Liver (tissue), 9 donors: Measurements from ENCODE around the gene SLC25A39. TPM values are rescaled to one million over a fixed set of nuclear protein-coding genes. Genes with fewer than 3 reads are reported as not detected.

ENCODE experiments used
- DNase-seq: peaks from one replicate; pipeline ENCODE4 v3.0.0-alpha.2; 2017; ENCODE audit warnings: low spot score
- H3K27ac ChIP-seq, 2 donors: one replicate each; pipeline ENCODE4 v1.7.0; 2013; ENCODE audit warnings: inconsistent platforms in 2 of 2, low read length in 2 of 2, control low read depth in 1 of 2, low read depth in 1 of 2, mild to moderate bottlenecking in 1 of 2
- H3K27me3 ChIP-seq, 4 donors: one replicate each; pipeline versions ENCODE4 v1.6.1 to v1.7.0; 2013; ENCODE audit warnings: low read length in 3 of 4, inconsistent platforms in 1 of 4, mild to moderate bottlenecking in 1 of 4, moderate library complexity in 1 of 4; ENCODE audit not compliant: control insufficient read depth in 4 of 4, insufficient read depth in 4 of 4
- H3K36me3 ChIP-seq, 4 donors: one replicate each; pipeline versions ENCODE4 v1.6.1 to v1.7.0; 2013; ENCODE audit warnings: low read length in 3 of 4, mild to moderate bottlenecking in 3 of 4, low read depth in 1 of 4, moderate library complexity in 1 of 4; ENCODE audit not compliant: control insufficient read depth in 4 of 4, insufficient read depth in 3 of 4
- H3K4me1 ChIP-seq, 4 donors: one replicate each; pipeline versions ENCODE4 v1.6.1 to v1.7.0; 2013; ENCODE audit warnings: low read length in 3 of 4, mild to moderate bottlenecking in 3 of 4, moderate library complexity in 1 of 4; ENCODE audit not compliant: control insufficient read depth in 4 of 4, insufficient read depth in 4 of 4
- H3K4me3 ChIP-seq, 3 donors: one replicate each; pipeline versions ENCODE4 v1.6.1 to v1.7.0; 2013; ENCODE audit warnings: low read length in 3 of 3, control low read depth in 1 of 3, low read depth in 1 of 3, mild to moderate bottlenecking in 1 of 3
- H3K9ac ChIP-seq, 2 donors: one replicate each; pipeline ENCODE4 v1.7.0; 2013; ENCODE audit warnings: low read length in 2 of 2, mild to moderate bottlenecking in 2 of 2, moderate library complexity in 2 of 2, control low read depth in 1 of 2, low read depth in 1 of 2
- H3K9me3 ChIP-seq, 4 donors: one replicate each; pipeline versions ENCODE4 v1.6.1 to v1.7.0; 2013; ENCODE audit warnings: low read length in 3 of 4; ENCODE audit not compliant: control insufficient read depth in 4 of 4
- EGR1 ChIP-seq, 2 donors: IDR thresholded peaks; 2 replicates each; pipeline ENCODE4 v1.6.1; 2016 to 2018; ENCODE audit warnings: antibody characterized with exemption in 2 of 2, low read depth in 2 of 2
- FOXA1 ChIP-seq: IDR thresholded peaks from 2 replicates; pipeline ENCODE4 v1.6.1; 2016; ENCODE audit warnings: antibody characterized with exemption
- FOXA2 ChIP-seq: IDR thresholded peaks from 2 replicates; pipeline ENCODE4 v1.6.1; 2016; ENCODE audit warnings: antibody characterized with exemption
- GABPA ChIP-seq, 2 donors: IDR thresholded peaks in 1 of 2; conservative IDR thresholded peaks in 1 of 2; 2 replicates each; pipeline ENCODE4 v1.6.1; 2016; ENCODE audit warnings: antibody characterized with exemption in 2 of 2, mild to moderate bottlenecking in 1 of 2, moderate library complexity in 1 of 2
- HNF4A ChIP-seq, 2 donors: conservative IDR thresholded peaks; 2 replicates each; pipeline ENCODE4 v1.6.1; 2016; ENCODE audit warnings: antibody characterized with exemption in 2 of 2, mild to moderate bottlenecking in 2 of 2
- HNF4G ChIP-seq: IDR thresholded peaks from 2 replicates; pipeline ENCODE4 v1.6.1; 2016; ENCODE audit warnings: antibody characterized with exemption
- JUND ChIP-seq, 2 donors: IDR thresholded peaks; 2 replicates each; pipeline ENCODE4 v1.6.1; 2016; ENCODE audit warnings: antibody characterized with exemption in 2 of 2
- NR2F2 ChIP-seq: IDR thresholded peaks from 2 replicates; pipeline ENCODE4 v1.6.1; 2016; ENCODE audit warnings: antibody characterized with exemption
- RXRA ChIP-seq, 2 donors: IDR thresholded peaks; 2 replicates each; pipeline ENCODE4 v1.6.1; 2017 to 2018; ENCODE audit warnings: antibody characterized with exemption in 2 of 2, mild to moderate bottlenecking in 1 of 2
- SP1 ChIP-seq: IDR thresholded peaks from 2 replicates; pipeline ENCODE4 v1.6.1; 2018; ENCODE audit warnings: antibody characterized with exemption, mild to moderate bottlenecking
- YY1 ChIP-seq: IDR thresholded peaks from 2 replicates; pipeline ENCODE4 v1.6.1; 2016; ENCODE audit warnings: antibody characterized with exemption, mild to moderate bottlenecking
- WGBS: extraction: QIAGEN DNeasy Blood & Tissue Kit; methylation state at CpG from one replicate; pipeline ENCODE4 v1.1.7; 2013; 5-methylcytosine and 5-hydroxymethylcytosine counted together
- polyA plus RNA-seq, 2 donors: library from polyadenylated mRNA; stranded (reverse) in 1 of 2; unstranded in 1 of 2; fragments of 200-250 nt in 1 of 2; fragments of >200 nt in 1 of 2; fragmentation: Nextera tagmentation in 1 of 2; extraction: Ambion mirVana in 1 of 2; gene quantifications; one replicate each; pipeline versions ENCODE4 v1.2.1 to v1.2.3, GENCODE V29; 2013 to 2015
- total RNA-seq, 2 donors: library from RNA; depleted of rRNA; stranded (reverse); fragments of >200 nt; gene quantifications; one replicate each; pipeline ENCODE4 v1.2.3, GENCODE V29; 2014
- TF ChIP-seq, protein P1 (sequence below): IDR thresholded peaks from 2 replicates; pipeline ENCODE4 v1.6.1; 2016; ENCODE audit warnings: antibody characterized with exemption
- TF ChIP-seq, protein P2 (sequence below): IDR thresholded peaks from 2 replicates; pipeline ENCODE4 v1.6.1; 2016; ENCODE audit warnings: antibody characterized with exemption
- TF ChIP-seq, protein P3 (sequence below): IDR thresholded peaks from 2 replicates; pipeline ENCODE4 v1.6.1; 2016; ENCODE audit warnings: antibody characterized with exemption, mild to moderate bottlenecking
- TF ChIP-seq, protein P4 (sequence below): IDR thresholded peaks from 2 replicates; pipeline ENCODE4 v1.6.1; 2016; ENCODE audit warnings: antibody characterized with exemption
- TF ChIP-seq, protein P5 (sequence below): fragments of 150-350 bp; IDR thresholded peaks from 2 replicates; pipeline ENCODE4 v1.5.1; 2017; ENCODE audit warnings: improper control_type of control experiment, low read depth, low read length; ENCODE audit not compliant: missing input control
- donor health status: healthy.
- donor health status: healthy.
- donor health status: healthy.
- donor health status: healthy.
- donor health status: healthy.

Gene SLC25A39
- total and polyA plus RNA-seq, 4 donors = 62.0 to 395 (median 83.8) TPM

DNA sequence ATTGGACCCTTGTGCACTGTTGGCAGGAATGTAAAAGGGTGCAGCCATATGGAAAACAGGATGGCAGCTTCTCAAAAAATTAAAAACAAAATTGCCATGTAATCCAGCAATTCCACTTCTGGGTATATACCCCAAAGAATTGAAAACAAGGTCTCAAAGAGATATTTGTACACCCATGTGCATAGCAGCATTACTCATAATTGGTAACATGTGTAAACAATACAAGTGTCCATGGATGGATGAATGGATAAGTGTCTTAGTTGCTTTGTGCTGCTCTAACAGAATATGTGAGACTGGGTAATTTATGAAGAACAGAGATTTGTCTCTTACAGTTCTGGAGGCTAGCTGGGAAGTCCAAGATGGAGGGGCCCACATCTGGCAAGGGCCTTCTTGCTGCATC is 20.0 kb downstream of the SLC25A39 start:
- H3K27me3 ChIP-seq = peaks cover 0 to 7% (median 2%) of the 10 kb centered on the region in 4 donors
- no peak for DNase-seq
- H3K36me3 ChIP-seq = no peaks in the 10 kb centered on the region
- H3K4me1 ChIP-seq = peaks cover 5 to 13% (median 8%) of the 10 kb centered on the region in 4 donors
- H3K27ac ChIP-seq = no peak overlapping the region
- H3K4me3 ChIP-seq = no peak overlapping the region
- no peak overlapping the region for H3K9ac ChIP-seq
- no peaks in the 10 kb centered on the region for H3K9me3 ChIP-seq
- TF ChIP-seq RXRA (IDR thresholded peaks at IDR 0.05) (no peak), EGR1 (IDR thresholded peaks at IDR 0.05; ENCODE audit: low read depth in 2 of 2) (no peak), JUND (IDR thresholded peaks at IDR 0.05) (no peak), YY1 (no peak), HNF4A (conservative IDR thresholded peaks at IDR 0.05) (no peak), SP1 (no peak), NR2F2 (no peak), HNF4G (no peak)
- TF ChIP-seq, protein P1, sequence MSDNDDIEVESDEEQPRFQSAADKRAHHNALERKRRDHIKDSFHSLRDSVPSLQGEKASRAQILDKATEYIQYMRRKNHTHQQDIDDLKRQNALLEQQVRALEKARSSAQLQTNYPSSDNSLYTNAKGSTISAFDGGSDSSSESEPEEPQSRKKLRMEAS = no peak
- TF ChIP-seq, protein P2, sequence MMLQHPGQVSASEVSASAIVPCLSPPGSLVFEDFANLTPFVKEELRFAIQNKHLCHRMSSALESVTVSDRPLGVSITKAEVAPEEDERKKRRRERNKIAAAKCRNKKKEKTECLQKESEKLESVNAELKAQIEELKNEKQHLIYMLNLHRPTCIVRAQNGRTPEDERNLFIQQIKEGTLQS = no peak

DNA sequence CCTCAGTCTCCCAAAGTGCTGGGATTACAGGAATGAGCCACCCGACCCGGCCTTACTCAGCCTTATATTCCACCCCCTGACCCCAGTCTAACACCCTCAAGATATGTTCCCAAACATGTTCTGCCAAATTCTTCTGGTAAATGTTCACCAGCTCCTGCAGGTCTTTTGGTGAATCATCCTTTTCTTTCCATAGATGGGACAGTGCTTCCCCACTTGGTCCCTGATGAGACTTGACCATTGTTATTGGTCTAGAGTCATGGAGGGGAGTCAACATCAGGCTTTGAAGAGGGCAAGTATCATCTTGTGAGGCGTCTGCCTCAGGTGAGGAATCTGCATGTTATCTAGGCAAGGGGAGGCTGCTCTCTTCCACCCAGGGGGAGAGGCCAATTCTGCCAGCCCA is 26.6 kb downstream of the SLC25A39 start:
- Histone ChIP-seq H3K36me3 (no peaks in the 10 kb centered on the region), H3K4me3 (no peak overlapping the region), H3K9ac (no peak overlapping the region), H3K27me3 (no peaks in the 10 kb centered on the region), H3K27ac (no peak overlapping the region), H3K4me1 (no peaks in the 10 kb centered on the region), H3K9me3 (no peaks in the 10 kb centered on the region)
- no peak for DNase-seq
- 82% methylated on average over 3 of the region's 3 CpGs for WGBS
- no peak for TF ChIP-seq RXRA (IDR thresholded peaks at IDR 0.05)
- TF ChIP-seq FOXA1 = no peak
- TF ChIP-seq EGR1 (IDR thresholded peaks at IDR 0.05; ENCODE audit: low read depth in 2 of 2) = no peak
- TF ChIP-seq SP1 = no peak
- TF ChIP-seq HNF4A (conservative IDR thresholded peaks at IDR 0.05) = no peak
- TF ChIP-seq, protein P3, sequence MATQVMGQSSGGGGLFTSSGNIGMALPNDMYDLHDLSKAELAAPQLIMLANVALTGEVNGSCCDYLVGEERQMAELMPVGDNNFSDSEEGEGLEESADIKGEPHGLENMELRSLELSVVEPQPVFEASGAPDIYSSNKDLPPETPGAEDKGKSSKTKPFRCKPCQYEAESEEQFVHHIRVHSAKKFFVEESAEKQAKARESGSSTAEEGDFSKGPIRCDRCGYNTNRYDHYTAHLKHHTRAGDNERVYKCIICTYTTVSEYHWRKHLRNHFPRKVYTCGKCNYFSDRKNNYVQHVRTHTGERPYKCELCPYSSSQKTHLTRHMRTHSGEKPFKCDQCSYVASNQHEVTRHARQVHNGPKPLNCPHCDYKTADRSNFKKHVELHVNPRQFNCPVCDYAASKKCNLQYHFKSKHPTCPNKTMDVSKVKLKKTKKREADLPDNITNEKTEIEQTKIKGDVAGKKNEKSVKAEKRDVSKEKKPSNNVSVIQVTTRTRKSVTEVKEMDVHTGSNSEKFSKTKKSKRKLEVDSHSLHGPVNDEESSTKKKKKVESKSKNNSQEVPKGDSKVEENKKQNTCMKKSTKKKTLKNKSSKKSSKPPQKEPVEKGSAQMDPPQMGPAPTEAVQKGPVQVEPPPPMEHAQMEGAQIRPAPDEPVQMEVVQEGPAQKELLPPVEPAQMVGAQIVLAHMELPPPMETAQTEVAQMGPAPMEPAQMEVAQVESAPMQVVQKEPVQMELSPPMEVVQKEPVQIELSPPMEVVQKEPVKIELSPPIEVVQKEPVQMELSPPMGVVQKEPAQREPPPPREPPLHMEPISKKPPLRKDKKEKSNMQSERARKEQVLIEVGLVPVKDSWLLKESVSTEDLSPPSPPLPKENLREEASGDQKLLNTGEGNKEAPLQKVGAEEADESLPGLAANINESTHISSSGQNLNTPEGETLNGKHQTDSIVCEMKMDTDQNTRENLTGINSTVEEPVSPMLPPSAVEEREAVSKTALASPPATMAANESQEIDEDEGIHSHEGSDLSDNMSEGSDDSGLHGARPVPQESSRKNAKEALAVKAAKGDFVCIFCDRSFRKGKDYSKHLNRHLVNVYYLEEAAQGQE = no peak
- TF ChIP-seq GABPA (IDR thresholded peaks at IDR 0.05 in 1 of 2, conservative IDR thresholded peaks at IDR 0.05 in 1 of 2) = no peak
- TF ChIP-seq NR2F2 = no peak
- TF ChIP-seq HNF4G = no peak

DNA sequence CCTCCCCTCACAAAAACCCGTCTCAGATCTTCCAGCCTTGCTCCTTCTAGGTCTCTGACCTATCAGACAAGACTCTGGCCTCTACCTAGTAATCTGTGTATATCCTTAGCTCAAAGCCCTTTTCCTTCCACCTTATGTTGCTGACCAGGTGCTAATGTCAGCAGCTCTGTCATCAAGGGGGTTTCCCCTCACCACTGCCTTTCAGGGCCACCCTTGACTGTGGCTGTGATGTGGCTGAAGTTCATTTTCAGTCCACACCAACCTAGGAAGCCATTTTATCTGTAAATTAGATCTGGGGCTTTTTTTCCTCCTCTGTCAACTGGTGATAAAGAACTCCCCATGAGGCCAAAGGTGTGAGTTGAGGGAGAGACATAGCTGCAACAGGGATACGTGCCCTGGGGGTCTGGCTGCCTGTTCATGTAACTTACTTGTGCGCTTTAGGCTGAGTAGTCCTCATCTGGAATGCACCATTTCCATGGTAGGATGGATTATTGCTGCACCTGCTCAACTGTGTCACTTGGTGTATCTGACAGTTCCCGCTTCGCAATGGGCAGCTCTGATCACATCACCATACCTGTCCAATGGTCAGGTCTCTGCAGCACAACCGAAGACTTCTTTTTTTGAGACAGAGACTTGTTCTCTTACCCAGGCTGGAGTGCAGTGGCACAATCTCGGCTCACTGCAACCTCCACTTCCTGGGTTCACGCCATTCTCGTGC is 31.0 kb downstream of the SLC25A39 start:
- Histone ChIP-seq H3K27ac (no peak overlapping the region), H3K36me3 (no peaks in the 10 kb centered on the region), H3K4me1 (no peaks in the 10 kb centered on the region), H3K4me3 (no peak overlapping the region), H3K27me3 (no peaks in the 10 kb centered on the region), H3K9ac (no peak overlapping the region), H3K9me3 (no peaks in the 10 kb centered on the region)
- WGBS = 88% methylated on average over 9 of the region's 9 CpGs
- no peak for DNase-seq
- TF ChIP-seq, protein P3 = no peak
- no peak for TF ChIP-seq YY1
- no peak for TF ChIP-seq JUND (IDR thresholded peaks at IDR 0.05)
- TF ChIP-seq, protein P4, sequence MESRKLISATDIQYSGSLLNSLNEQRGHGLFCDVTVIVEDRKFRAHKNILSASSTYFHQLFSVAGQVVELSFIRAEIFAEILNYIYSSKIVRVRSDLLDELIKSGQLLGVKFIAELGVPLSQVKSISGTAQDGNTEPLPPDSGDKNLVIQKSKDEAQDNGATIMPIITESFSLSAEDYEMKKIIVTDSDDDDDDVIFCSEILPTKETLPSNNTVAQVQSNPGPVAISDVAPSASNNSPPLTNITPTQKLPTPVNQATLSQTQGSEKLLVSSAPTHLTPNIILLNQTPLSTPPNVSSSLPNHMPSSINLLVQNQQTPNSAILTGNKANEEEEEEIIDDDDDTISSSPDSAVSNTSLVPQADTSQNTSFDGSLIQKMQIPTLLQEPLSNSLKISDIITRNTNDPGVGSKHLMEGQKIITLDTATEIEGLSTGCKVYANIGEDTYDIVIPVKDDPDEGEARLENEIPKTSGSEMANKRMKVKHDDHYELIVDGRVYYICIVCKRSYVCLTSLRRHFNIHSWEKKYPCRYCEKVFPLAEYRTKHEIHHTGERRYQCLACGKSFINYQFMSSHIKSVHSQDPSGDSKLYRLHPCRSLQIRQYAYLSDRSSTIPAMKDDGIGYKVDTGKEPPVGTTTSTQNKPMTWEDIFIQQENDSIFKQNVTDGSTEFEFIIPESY = no peak
- TF ChIP-seq, protein P5, sequence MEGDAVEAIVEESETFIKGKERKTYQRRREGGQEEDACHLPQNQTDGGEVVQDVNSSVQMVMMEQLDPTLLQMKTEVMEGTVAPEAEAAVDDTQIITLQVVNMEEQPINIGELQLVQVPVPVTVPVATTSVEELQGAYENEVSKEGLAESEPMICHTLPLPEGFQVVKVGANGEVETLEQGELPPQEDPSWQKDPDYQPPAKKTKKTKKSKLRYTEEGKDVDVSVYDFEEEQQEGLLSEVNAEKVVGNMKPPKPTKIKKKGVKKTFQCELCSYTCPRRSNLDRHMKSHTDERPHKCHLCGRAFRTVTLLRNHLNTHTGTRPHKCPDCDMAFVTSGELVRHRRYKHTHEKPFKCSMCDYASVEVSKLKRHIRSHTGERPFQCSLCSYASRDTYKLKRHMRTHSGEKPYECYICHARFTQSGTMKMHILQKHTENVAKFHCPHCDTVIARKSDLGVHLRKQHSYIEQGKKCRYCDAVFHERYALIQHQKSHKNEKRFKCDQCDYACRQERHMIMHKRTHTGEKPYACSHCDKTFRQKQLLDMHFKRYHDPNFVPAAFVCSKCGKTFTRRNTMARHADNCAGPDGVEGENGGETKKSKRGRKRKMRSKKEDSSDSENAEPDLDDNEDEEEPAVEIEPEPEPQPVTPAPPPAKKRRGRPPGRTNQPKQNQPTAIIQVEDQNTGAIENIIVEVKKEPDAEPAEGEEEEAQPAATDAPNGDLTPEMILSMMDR = no peak
- TF ChIP-seq FOXA2 = no peak
